GM23248 (cell line): ENCODE data around the gene GMEB2. TPM values are rescaled to one million over a fixed set of nuclear protein-coding genes. Genes with fewer than 3 reads are reported as not detected.

ENCODE experiments used
- DNase-seq: peaks from one replicate; pipeline ENCODE4 v3.0.0-alpha.2; 2015
- H2AFZ ChIP-seq: fragments of 200-600 bp; sonication (generic); 2 replicates; pipeline ENCODE4 v1.6.1; 2016; ENCODE audit warnings: antibody characterized with exemption
- H3F3A ChIP-seq: fragments of 200-600 bp; sonication (generic); 2 replicates; pipeline ENCODE4 v1.6.1; 2016; ENCODE audit warnings: mild to moderate bottlenecking, antibody characterized with exemption, mixed run types; ENCODE audit not compliant: insufficient read depth
- H3K27ac ChIP-seq: fragments of 200-600 bp; sonication (generic); 2 replicates; pipeline ENCODE4 v1.5.1; 2016; ENCODE audit warnings: mild to moderate bottlenecking
- H3K27me3 ChIP-seq: fragments of 200-600 bp; sonication (generic); replicated peaks from 2 replicates; pipeline ENCODE4 v1.6.1; 2016; ENCODE audit warnings: mild to moderate bottlenecking; ENCODE audit not compliant: insufficient read depth
- H3K36me3 ChIP-seq: fragments of 200-600 bp; sonication (generic); 2 replicates; pipeline ENCODE4 v1.6.1; 2016; ENCODE audit warnings: low read depth, mild to moderate bottlenecking
- H3K4me1 ChIP-seq: fragments of 200-600 bp; sonication (generic); 2 replicates; pipeline ENCODE4 v1.6.1; 2016; ENCODE audit warnings: mild to moderate bottlenecking; ENCODE audit not compliant: insufficient read depth
- H3K4me2 ChIP-seq: fragments of 200-600 bp; sonication (generic); one replicate; pipeline ENCODE4 v1.6.1; 2016; ENCODE audit warnings: mild to moderate bottlenecking; ENCODE audit not compliant: unreplicated experiment
- H3K4me3 ChIP-seq: fragments of 200-600 bp; sonication (generic); 2 replicates; pipeline ENCODE4 v1.5.1; 2016; ENCODE audit warnings: mild to moderate bottlenecking
- H3K79me2 ChIP-seq: fragments of 200-600 bp; sonication (generic); 2 replicates; pipeline ENCODE4 v1.6.1; 2016; ENCODE audit warnings: mild to moderate bottlenecking; ENCODE audit not compliant: insufficient read depth
- H3K9ac ChIP-seq: fragments of 200-600 bp; sonication (generic); 2 replicates; pipeline ENCODE4 v1.6.1; 2016; ENCODE audit warnings: mild to moderate bottlenecking
- H3K9me2 ChIP-seq: fragments of 200-600 bp; sonication (generic); 2 replicates; pipeline ENCODE4 v1.6.1; 2016; ENCODE audit warnings: mixed run types, mild to moderate bottlenecking, moderate library complexity; ENCODE audit not compliant: insufficient read depth
- H3K9me3 ChIP-seq: fragments of 200-600 bp; sonication (generic); one replicate; pipeline ENCODE4 v1.6.1; 2017; ENCODE audit warnings: low read depth
- H4K20me1 ChIP-seq: fragments of 200-600 bp; sonication (generic); 2 replicates; pipeline ENCODE4 v1.6.0; 2016; ENCODE audit not compliant: insufficient read depth
- EZH2 ChIP-seq: fragments of 200-600 bp; sonication (generic); IDR thresholded peaks from 2 replicates; pipeline ENCODE4 v1.6.1; 2018; ENCODE audit warnings: antibody characterized with exemption, mild to moderate bottlenecking; ENCODE audit not compliant: insufficient read depth, poor library complexity, severe bottlenecking
- EZH2phosphoT487 ChIP-seq: fragments of 200-600 bp; sonication (generic); IDR thresholded peaks from 2 replicates; pipeline ENCODE4 v1.6.1; 2018; ENCODE audit warnings: antibody characterized with exemption, moderate library complexity, mild to moderate bottlenecking, low read depth; ENCODE audit not compliant: insufficient read depth
- WGBS, 2 experiments: methylation state at CpG; one replicate each; pipeline ENCODE4 v1.1.6; 2015 to 2017; ENCODE audit warnings: low lambda C conversion rate in 2 of 2, low coverage in 1 of 2; ENCODE audit errors: missing lambda C conversion rate in 2 of 2; 5-methylcytosine and 5-hydroxymethylcytosine counted together
- in situ Hi-C: fragments of 300-500 bp; cut with MboI; formaldehyde crosslinking; loops from 2 replicates; pipeline ENCODE4 v1.15.0; 2020
- polyA plus RNA-seq: library from polyadenylated mRNA; unstranded; fragments of >200 nt; fragmentation: Nextera tagmentation; extraction: Ambion mirVana; gene quantifications from 2 replicates; pipeline ENCODE4 v1.2.1, GENCODE V29; 2016
- total RNA-seq: library from RNA; depleted of rRNA; stranded (reverse); fragments of >200 nt; shearing (Covaris generic); gene quantifications from 2 replicates; pipeline ENCODE4 v1.2.3, GENCODE V29; 2014

Gene GMEB2
- total and polyA plus RNA-seq, 2 experiments from 2014 or later: 7.8 to 13.6 TPM

DNA sequence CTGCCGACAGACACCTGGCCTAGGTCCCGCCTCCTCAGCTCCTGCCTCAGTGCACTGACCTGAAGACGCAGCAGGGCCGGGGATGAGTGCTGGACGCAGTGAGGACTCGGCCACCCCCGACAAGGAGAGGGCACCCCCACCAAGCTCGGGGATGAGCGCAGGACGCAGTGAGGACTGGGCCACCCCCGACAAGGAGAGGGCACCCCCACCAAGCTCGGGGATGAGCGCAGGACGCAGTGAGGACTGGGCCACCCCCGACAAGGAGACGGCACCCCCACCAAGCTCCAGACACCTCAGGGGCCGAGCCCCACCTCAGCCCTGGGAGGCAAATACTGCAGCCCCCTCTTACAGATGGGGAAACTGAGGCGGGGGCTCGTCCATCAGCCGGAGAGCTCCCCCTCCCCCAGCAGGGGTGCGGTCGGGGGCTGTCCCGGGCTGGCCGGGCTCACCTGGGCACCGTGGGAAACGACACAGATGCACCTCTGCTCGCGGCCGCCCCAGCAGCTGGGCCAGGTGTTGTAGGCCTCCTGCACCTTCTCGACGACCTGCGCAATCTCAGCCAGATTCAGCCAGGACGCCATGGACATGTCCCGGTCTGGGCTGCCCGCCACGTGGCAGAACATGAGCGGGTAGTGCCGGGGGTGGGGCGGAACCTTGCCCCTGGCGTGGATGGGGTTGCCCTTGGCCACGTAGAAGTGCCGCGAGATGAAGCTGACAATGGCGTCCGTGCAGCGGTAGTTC lies 60.3 kb downstream of the GMEB2 start:
- no peaks in the 10 kb centered on the region for H3K79me2 ChIP-seq
- no peak overlapping the region for H3K27ac ChIP-seq
- in situ Hi-C loops: no loop called here
- H3K9me3 ChIP-seq: no peaks in the 10 kb centered on the region
- H2AFZ ChIP-seq: no peak overlapping the region
- no peaks in the 10 kb centered on the region for H3K4me1 ChIP-seq
- H4K20me1 ChIP-seq: no peaks in the 10 kb centered on the region
- no peak overlapping the region for H3K4me2 ChIP-seq
- 87 to 91% methylated on average over 39 to 46 of the region's 46 CpGs for WGBS, 2 experiments
- no peaks in the 10 kb centered on the region for H3F3A ChIP-seq
- H3K4me3 ChIP-seq: no peak overlapping the region
- H3K27me3 ChIP-seq: no peaks in the 10 kb centered on the region
- H3K9ac ChIP-seq: no peak overlapping the region
- no peak for TF ChIP-seq EZH2phosphoT487
- TF ChIP-seq EZH2: no peak
- DNase-seq: no peak
- no peaks in the 10 kb centered on the region for H3K9me2 ChIP-seq
- no peaks in the 10 kb centered on the region for H3K36me3 ChIP-seq

DNA sequence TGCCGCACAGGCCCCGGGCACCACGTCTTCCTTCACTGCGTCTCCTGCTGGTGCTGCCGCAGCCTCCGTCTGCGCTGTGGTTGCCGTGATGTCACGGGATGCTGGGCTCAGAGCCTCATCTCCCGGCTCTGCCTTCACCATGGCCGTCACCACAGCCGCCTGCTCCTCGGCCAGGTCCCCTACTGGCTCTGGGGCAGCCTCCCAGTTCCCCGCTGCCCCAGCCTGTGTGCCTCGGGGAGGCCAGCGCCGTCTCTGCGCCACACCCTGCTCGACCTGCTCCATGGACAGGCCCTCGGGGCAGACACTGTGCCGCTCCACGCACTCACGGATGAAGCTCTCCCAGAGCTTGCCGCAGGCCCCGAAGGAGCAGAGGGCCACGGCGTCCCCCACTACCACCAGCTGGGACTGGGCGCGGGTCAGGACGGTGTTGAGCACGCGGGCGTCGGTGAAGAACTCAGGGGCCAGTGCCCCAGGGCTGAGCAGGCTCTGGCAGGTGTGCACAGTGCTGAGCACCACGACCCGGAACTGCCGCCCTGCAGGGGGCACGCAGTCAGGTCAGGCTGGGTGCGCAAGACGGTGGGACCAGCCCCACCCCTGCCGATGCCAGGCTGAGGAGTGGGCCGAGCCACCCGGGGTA lies 61.1 kb downstream of the GMEB2 start:
- no peaks in the 10 kb centered on the region for H3K79me2 ChIP-seq
- no peak overlapping the region for H3K4me2 ChIP-seq
- no peaks in the 10 kb centered on the region for H3K9me2 ChIP-seq
- no peak for TF ChIP-seq EZH2
- no peak for TF ChIP-seq EZH2phosphoT487
- no peaks in the 10 kb centered on the region for H4K20me1 ChIP-seq
- H3K9me3 ChIP-seq: no peaks in the 10 kb centered on the region
- H3K27ac ChIP-seq: no peak overlapping the region
- H3K9ac ChIP-seq: no peak overlapping the region
- no peaks in the 10 kb centered on the region for H3K27me3 ChIP-seq
- WGBS, 2 experiments: 94% methylated on average over 42 of the region's 43 CpGs
- H3K36me3 ChIP-seq: no peaks in the 10 kb centered on the region
- in situ Hi-C loops: no loop called here
- no peaks in the 10 kb centered on the region for H3F3A ChIP-seq
- no peak overlapping the region for H3K4me3 ChIP-seq
- DNase-seq: no peak
- H3K4me1 ChIP-seq: no peaks in the 10 kb centered on the region
- no peak overlapping the region for H2AFZ ChIP-seq

DNA sequence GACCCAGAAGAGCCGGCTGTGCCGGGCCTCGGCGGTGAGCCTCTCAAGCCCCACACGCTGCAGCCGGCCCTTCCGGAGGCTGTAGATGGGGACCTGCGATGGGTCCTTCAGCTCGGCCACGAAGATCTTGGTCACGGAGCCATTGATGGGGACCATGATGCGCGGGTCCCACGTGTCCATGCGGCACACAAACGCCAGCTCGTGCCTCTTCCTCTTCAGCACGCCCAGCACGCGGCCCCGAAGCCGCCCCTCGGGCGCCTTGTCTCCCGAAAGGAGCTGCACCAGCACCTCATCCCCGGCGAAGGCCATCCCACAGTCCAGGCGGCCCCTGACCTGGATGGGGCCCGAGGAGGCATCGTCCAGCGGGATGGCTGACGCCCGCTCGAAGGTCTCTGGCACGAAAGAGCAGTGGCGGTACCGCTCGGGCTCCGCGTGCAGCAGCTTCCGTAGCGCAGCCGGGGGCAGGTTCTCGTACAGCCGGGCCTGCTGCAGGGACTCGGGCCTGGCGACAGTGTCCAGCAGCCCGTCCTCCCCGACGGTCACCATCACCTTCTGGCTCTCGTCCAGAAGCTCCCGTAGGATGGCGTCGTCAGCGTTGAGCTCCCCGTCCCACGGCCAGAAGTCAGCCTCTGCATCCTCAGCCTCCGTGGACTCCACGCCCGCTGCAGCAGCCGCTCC lies 61.7 kb downstream of the GMEB2 start:
- no peaks in the 10 kb centered on the region for H3K27me3 ChIP-seq
- H3K4me1 ChIP-seq: no peaks in the 10 kb centered on the region
- H3F3A ChIP-seq: no peaks in the 10 kb centered on the region
- H3K4me2 ChIP-seq: no peak overlapping the region
- no peaks in the 10 kb centered on the region for H3K79me2 ChIP-seq
- no peak overlapping the region for H3K4me3 ChIP-seq
- no peaks in the 10 kb centered on the region for H3K9me3 ChIP-seq
- H4K20me1 ChIP-seq: no peaks in the 10 kb centered on the region
- no peaks in the 10 kb centered on the region for H3K36me3 ChIP-seq
- H3K27ac ChIP-seq: no peak overlapping the region
- H3K9ac ChIP-seq: no peak overlapping the region
- TF ChIP-seq EZH2: no peak
- TF ChIP-seq EZH2phosphoT487: no peak
- 93 to 95% methylated on average over 45 to 61 of the region's 61 CpGs for WGBS, 2 experiments
- in situ Hi-C loops: no loop called here
- no peak overlapping the region for H2AFZ ChIP-seq
- DNase-seq: no peak
- H3K9me2 ChIP-seq: no peaks in the 10 kb centered on the region

DNA sequence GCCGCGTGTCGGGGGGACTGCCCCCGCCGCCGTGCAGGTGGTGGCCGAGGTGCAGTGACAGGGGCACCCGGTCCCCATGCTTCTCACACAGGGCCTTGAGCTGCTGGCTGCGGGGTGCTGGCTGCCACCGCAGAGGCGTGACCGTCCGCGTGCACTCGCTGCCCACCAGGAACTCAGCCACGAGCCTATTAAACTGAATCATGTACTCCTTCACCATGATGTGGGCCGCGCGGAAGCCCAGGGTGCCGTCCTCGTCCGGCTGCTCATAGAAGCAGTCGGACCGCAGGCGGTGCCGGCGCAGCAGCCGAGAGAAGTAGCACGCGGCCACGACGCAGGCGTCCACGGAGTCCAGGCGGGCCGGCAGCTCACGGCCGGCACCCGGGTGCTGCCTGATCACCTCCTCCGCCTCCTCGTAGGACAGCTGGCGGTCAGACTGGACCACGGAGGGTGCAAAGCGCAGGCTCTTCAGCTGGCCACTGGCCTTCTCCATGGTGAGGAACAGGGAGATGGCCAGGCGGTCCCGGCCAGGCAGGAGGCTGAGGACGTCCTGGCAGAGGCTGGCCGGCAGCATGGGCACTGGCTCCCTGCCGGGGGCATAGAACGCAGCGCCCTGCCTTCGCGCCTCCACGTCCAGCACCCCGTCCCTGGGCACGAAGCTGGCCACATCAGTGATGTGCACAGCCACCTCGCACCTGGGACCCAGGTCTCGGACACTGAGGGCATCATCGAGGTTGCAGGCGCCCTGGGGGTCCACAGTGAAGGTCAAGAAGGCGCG lies 62.7 kb downstream of the GMEB2 start:
- H3F3A ChIP-seq: no peaks in the 10 kb centered on the region
- no peak overlapping the region for H2AFZ ChIP-seq
- H3K4me2 ChIP-seq: no peak overlapping the region
- H3K9me3 ChIP-seq: no peaks in the 10 kb centered on the region
- no peaks in the 10 kb centered on the region for H3K9me2 ChIP-seq
- no peak overlapping the region for H3K4me3 ChIP-seq
- no peaks in the 10 kb centered on the region for H3K4me1 ChIP-seq
- no peaks in the 10 kb centered on the region for H4K20me1 ChIP-seq
- H3K36me3 ChIP-seq: no peaks in the 10 kb centered on the region
- no peaks in the 10 kb centered on the region for H3K27me3 ChIP-seq
- WGBS, 2 experiments: 92 to 95% methylated on average over 56 to 61 of the region's 62 CpGs
- no peak overlapping the region for H3K27ac ChIP-seq
- in situ Hi-C loops: no loop called here
- no peak overlapping the region for H3K9ac ChIP-seq
- DNase-seq: no peak
- TF ChIP-seq EZH2 (no peak), EZH2phosphoT487 (no peak)
- H3K79me2 ChIP-seq: no peaks in the 10 kb centered on the region
